Erythroblast (primary cell): ENCODE measurements around the gene PLPP4.

Source experiments
- GATA1 ChIP-seq: IDR thresholded peaks from 2 replicates; pipeline ENCODE4 v1.6.1; 2011; ENCODE audit warnings: low read depth, mild to moderate bottlenecking, control low read depth, low read length, moderate library complexity
- POLR2A ChIP-seq: IDR thresholded peaks from 2 replicates; pipeline ENCODE4 v1.6.1; 2011; ENCODE audit warnings: mild to moderate bottlenecking, low read length

DNA sequence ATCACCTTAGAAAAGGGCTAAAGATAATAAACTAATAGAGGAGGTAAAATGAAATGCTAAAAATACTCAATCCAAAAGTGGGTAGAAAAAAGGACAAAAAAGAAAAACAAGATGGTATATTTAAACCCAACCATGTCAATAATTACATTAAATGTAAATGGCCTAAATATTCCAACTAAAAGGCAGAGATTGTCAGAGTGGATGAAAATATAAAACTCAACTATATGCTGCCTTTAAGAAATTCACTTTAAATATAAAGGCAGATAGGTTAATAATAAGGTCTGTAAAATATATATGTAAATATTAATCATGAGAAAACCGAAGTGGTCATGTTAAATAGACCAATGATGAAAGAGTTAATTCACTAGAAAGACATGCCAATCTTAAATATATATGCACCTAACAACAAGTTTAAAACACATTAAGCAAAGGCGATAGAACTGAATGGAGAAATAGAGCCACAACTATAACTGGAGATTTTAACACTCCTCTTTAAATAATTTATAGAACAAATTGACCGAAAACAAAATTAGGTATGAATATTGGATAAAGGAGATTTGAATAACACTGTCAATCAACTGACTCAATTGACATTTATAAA is 159.4 kb downstream of the PLPP4 start:
- TF ChIP-seq POLR2A (no peak), GATA1 (no peak)
